Mesothelial cell of epicardium (in vitro differentiated cells): Measurements from ENCODE around the gene STEAP1. TPM values are rescaled to one million over a fixed set of nuclear protein-coding genes. Genes with fewer than 3 reads are reported as not detected.

Source experiments
- DNase-seq, 2 experiments: peaks; one replicate each; pipeline ENCODE4 v3.0.0; 2021; ENCODE audit warnings: low spot score in 2 of 2; ENCODE audit not compliant: unreplicated experiment in 2 of 2
- H3K27ac Mint-ChIP-seq: 2 replicates; pipeline ENCODE4 v1.8.0; 2021; ENCODE audit warnings: mixed read lengths
- H3K27me3 Mint-ChIP-seq: 2 replicates; pipeline ENCODE4 v1.8.0; 2021; ENCODE audit warnings: low read depth, mixed read lengths
- H3K36me3 Mint-ChIP-seq: 2 replicates; pipeline ENCODE4 v1.8.0; 2021; ENCODE audit warnings: mixed read lengths
- H3K4me1 Mint-ChIP-seq: 2 replicates; pipeline ENCODE4 v1.8.0; 2021; ENCODE audit warnings: mixed read lengths
- H3K4me3 Mint-ChIP-seq: 2 replicates; pipeline ENCODE4 v1.8.0; 2021; ENCODE audit warnings: mild to moderate bottlenecking, moderate library complexity, mixed read lengths
- H3K9me3 Mint-ChIP-seq: 2 replicates; pipeline ENCODE4 v1.8.0; 2021; ENCODE audit warnings: mixed read lengths
- total RNA-seq: library from RNA; stranded (reverse); gene quantifications from 3 replicates; pipeline ENCODE4 v1.2.1, GENCODE V29; 2021
- TF ChIP-seq, protein P1 (sequence below): fragments of 200-600 bp; sonication (generic); IDR thresholded peaks from one replicate; pipeline ENCODE4 v1.5.0; 2021; ENCODE audit warnings: antibody characterized with exemption; ENCODE audit not compliant: unreplicated experiment

Gene STEAP1
- total RNA-seq, 1 donor from 2014 or later, result 0.27 TPM

DNA sequence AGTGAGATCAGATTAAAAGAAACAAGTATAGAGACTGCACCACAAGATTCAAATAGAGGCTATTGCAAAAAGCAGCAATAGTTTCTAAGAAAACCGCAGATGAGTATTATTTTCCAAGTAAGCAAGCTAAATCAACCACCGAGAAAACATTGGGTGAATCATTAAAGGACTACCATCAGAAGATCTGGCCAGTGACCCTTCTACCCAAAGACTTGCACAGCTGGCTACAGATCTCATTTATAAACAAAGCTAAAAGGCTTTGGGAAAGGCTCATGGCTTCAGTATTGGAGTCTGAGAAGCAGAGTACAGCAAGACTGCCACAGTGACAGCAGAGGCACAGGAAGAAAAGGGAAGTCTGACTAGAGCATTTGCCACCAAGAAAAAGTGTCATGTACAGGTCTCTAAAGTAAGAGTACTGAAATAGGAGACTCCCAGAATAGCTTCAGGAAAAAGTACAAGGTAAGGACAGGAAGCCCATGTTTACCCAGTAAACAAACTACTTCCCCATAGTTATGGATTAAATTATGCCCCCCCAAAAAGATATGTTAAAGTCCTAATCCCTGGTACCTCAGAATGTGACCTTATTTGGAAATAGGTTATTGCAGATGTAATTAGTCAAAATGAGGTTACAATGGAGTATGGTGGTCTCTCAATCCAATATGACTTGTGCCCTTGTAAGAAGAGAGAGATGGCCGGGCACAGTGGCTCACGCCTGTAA is 19.0 kb downstream of the STEAP1 start:
- no peaks in the 10 kb centered on the region for H3K27me3 Mint-ChIP-seq
- H3K27ac Mint-ChIP-seq, result no peak overlapping the region
- peaks cover 23% of the 10 kb centered on the region for H3K9me3 Mint-ChIP-seq
- no peaks in the 10 kb centered on the region for H3K4me1 Mint-ChIP-seq
- no peak overlapping the region for H3K4me3 Mint-ChIP-seq
- no peak for DNase-seq
- TF ChIP-seq, protein P1, sequence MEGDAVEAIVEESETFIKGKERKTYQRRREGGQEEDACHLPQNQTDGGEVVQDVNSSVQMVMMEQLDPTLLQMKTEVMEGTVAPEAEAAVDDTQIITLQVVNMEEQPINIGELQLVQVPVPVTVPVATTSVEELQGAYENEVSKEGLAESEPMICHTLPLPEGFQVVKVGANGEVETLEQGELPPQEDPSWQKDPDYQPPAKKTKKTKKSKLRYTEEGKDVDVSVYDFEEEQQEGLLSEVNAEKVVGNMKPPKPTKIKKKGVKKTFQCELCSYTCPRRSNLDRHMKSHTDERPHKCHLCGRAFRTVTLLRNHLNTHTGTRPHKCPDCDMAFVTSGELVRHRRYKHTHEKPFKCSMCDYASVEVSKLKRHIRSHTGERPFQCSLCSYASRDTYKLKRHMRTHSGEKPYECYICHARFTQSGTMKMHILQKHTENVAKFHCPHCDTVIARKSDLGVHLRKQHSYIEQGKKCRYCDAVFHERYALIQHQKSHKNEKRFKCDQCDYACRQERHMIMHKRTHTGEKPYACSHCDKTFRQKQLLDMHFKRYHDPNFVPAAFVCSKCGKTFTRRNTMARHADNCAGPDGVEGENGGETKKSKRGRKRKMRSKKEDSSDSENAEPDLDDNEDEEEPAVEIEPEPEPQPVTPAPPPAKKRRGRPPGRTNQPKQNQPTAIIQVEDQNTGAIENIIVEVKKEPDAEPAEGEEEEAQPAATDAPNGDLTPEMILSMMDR, result no peak
- H3K36me3 Mint-ChIP-seq, result no peaks in the 10 kb centered on the region

GRCh38 chr7:90175667-90176066 is 21.4 kb downstream of the STEAP1 start:
- Mint-ChIP-seq H3K27me3 (no peaks in the 10 kb centered on the region), H3K27ac (no peak overlapping the region), H3K4me3 (no peak overlapping the region), H3K4me1 (no peaks in the 10 kb centered on the region), H3K36me3 (no peaks in the 10 kb centered on the region), H3K9me3 (peaks cover 15% of the 10 kb centered on the region)
- DNase-seq, result no peak
- TF ChIP-seq, protein P1, result no peak

DNA sequence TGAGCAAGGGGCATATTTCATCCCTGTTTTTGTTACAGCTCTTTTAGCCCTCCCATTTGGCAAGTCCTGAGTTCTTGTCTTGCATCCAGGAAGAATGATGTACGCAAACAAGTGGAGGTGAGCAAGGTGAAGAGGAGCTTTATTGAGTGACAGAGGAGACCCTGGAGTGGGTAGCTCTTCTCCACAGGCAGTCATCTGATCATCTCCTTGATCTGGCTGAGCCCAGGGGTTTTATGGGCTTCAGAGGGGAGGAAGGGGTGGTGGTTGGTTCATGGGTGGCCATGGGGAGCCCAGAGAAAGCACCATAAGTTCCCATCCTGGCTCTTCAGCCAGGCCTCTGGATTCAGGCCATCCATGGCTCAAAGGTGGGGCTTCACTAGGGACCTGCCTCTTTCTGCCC is 21.9 kb downstream of the STEAP1 start:
- peaks cover 9% of the 10 kb centered on the region for H3K9me3 Mint-ChIP-seq
- TF ChIP-seq, protein P1, result no peak
- no peak for DNase-seq

GRCh38 chr7:90178166-90178565 is 23.9 kb downstream of the STEAP1 start:
- Mint-ChIP-seq H3K27ac (no peak overlapping the region), H3K27me3 (no peaks in the 10 kb centered on the region)

More for the DNA sequence above, 21.9 kb downstream of the STEAP1 start:
- H3K4me1 Mint-ChIP-seq, result no peaks in the 10 kb centered on the region
- H3K36me3 Mint-ChIP-seq, result no peaks in the 10 kb centered on the region
- no peak overlapping the region for H3K4me3 Mint-ChIP-seq
- no peak overlapping the region for H3K27ac Mint-ChIP-seq
- no peaks in the 10 kb centered on the region for H3K27me3 Mint-ChIP-seq

GRCh38 chr7:90178679-90179278 is 24.5 kb downstream of the STEAP1 start:
- H3K9me3 Mint-ChIP-seq, result no peaks in the 10 kb centered on the region
- TF ChIP-seq, protein P1, result no peak
- no peak overlapping the region for H3K4me3 Mint-ChIP-seq
- no peaks in the 10 kb centered on the region for H3K27me3 Mint-ChIP-seq
- DNase-seq, result no peak
- no peaks in the 10 kb centered on the region for H3K36me3 Mint-ChIP-seq
- H3K4me1 Mint-ChIP-seq, result no peaks in the 10 kb centered on the region
- H3K27ac Mint-ChIP-seq, result no peak overlapping the region

More at GRCh38 chr7:90178166-90178565, 23.9 kb downstream of the STEAP1 start:
- H3K36me3 Mint-ChIP-seq, result no peaks in the 10 kb centered on the region
- H3K9me3 Mint-ChIP-seq, result no peaks in the 10 kb centered on the region
- no peak for DNase-seq
- H3K4me1 Mint-ChIP-seq, result no peaks in the 10 kb centered on the region
- no peak overlapping the region for H3K4me3 Mint-ChIP-seq
- TF ChIP-seq, protein P1, result no peak
